HG03521 (cell line): Measurements from ENCODE around the gene CXCL13.
A peak's percentile ranks its signal among the peaks of the same experiment; 100 is the strongest.
"Not testable (repeated sequence)": the region's sequence is repeated elsewhere in the genome, so short reads cannot be mapped to it uniquely, and the experiment has no call there.

ENCODE experiments used
- ATAC-seq: cut with Tn5 transposase; IDR thresholded peaks from one replicate; pipeline ENCODE4 v1.9.1; 2021; ENCODE audit warnings: mild to moderate bottlenecking, moderate library complexity; ENCODE audit not compliant: unreplicated experiment

CXCL13 gene

GRCh38 chr4:77605210-77605902 is at the start of gene CXCL13:
TSS of gene CXCL13 (plus strand) at chr4:77605820. CDS start at chr4:77605866, 46 bp downstream.
- ATAC-seq = no peak

GRCh38 chr4:77560170-77560569 is 45.5 kb upstream of the CXCL13 start:
- no peak for ATAC-seq

- ATAC-seq = not testable (repeated sequence)
Observed at GRCh38 chr4:77561720-77562119, 43.9 kb upstream of the CXCL13 start.

GRCh38 chr4:77564231-77564630 is 41.4 kb upstream of the CXCL13 start:
- no peak for ATAC-seq

GRCh38 chr4:77566148-77566547 is 39.5 kb upstream of the CXCL13 start:
- ATAC-seq = no peak

- ATAC-seq = no peak
Observed at GRCh38 chr4:77567549-77567948, 38.1 kb upstream of the CXCL13 start.

GRCh38 chr4:77570508-77571214 is 35.0 kb upstream of the CXCL13 start:
- ATAC-seq = not testable (repeated sequence)

GRCh38 chr4:77576351-77576750 is 29.3 kb upstream of the CXCL13 start:
- no peak for ATAC-seq

GRCh38 chr4:77578145-77578544 is 27.5 kb upstream of the CXCL13 start:
- ATAC-seq = no peak

- no peak for ATAC-seq
Observed at GRCh38 chr4:77579406-77580076, 26.1 kb upstream of the CXCL13 start.

GRCh38 chr4:77581724-77582123 is 23.9 kb upstream of the CXCL13 start:
- ATAC-seq = peak; percentile 46

- ATAC-seq = no peak
Observed at GRCh38 chr4:77582156-77582555, 23.5 kb upstream of the CXCL13 start.

GRCh38 chr4:77582711-77583110 is 22.9 kb upstream of the CXCL13 start:
- no peak for ATAC-seq

- ATAC-seq = peak; percentile 95
Observed at GRCh38 chr4:77586951-77587383, 18.7 kb upstream of the CXCL13 start.

GRCh38 chr4:77590482-77590881 is 15.1 kb upstream of the CXCL13 start:
- no peak for ATAC-seq

- ATAC-seq = no peak
Observed at GRCh38 chr4:77591532-77591931, 14.1 kb upstream of the CXCL13 start.

GRCh38 chr4:77593101-77593500 is 12.5 kb upstream of the CXCL13 start:
- no peak for ATAC-seq

GRCh38 chr4:77593993-77594392 is 11.6 kb upstream of the CXCL13 start:
- no peak for ATAC-seq

GRCh38 chr4:77595364-77595973 is 10.2 kb upstream of the CXCL13 start:
- ATAC-seq = no peak

GRCh38 chr4:77599378-77599777 is 6.2 kb upstream of the CXCL13 start:
- no peak for ATAC-seq
